Fibroblast of the conjunctiva (primary cell): ENCODE data around the gene NFIX.

Experiments
- DNase-seq: peaks from one replicate; pipeline ENCODE4 v3.0.0-alpha.2; 2010; ENCODE audit warnings: low read depth

The NFIX gene

DNA sequence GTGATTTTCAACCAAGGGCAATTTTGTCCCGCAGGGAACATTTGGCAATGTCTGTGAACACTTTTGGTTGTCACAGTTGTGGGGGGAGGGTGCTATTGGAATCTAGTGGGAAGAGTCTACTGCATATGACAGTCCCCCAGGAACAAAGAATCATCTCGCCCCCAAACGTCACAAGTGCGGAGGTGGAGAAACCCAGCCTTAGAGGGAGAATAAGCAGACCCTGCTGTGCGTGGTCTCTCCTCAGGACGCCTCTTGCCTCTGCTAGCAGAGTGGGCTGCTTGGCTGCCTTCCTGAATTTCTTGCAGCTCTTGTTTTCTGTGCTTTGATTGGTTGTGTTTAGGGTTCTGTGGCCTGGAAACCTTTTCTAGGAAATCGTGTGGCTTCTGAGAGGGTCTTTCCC is 42.5 kb downstream of the NFIX start:
- no peak for DNase-seq

DNA sequence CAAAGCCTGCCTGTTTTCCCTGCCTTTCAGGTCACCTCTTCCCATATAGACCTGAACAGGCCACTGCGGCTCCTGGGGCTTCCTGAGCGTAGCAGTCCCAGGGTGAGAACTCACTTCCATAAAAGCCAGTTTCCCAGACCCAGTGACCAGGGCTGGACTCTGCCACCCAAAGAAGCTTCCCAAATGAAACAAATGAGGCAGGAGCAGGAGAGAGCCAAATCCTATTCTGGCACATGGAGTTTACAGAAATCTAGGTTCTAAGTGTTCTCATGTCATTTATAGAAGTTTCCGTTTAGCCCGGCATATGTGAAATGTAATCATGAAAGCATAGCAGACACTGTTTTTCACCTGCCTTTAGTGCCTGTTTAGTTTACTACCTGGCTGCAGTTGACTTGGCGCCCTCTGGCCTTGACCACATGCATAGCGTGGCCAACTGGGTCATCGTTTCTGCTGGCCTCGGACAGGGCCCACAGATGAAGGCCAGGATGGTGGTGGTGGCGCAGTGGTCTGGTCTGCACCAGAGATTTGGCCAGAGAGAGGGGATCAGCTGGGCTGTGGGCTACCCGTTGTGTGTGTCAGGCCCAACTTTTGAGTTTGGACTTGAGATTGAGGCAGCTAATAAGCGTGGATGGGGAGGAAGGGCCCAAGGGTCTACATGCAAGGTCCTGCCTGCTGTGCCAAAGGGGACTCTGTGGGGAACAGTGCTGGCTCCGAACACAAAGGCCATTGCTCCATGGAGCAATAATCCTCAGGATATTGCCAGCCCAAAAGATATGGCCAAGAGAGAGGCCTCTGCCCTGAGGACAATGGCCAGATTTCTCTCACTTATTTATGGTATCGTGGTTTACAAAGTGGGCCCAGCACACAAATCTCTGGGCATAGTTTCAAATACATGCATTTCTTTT is 43.3 kb downstream of the NFIX start:
- no peak for DNase-seq

DNA sequence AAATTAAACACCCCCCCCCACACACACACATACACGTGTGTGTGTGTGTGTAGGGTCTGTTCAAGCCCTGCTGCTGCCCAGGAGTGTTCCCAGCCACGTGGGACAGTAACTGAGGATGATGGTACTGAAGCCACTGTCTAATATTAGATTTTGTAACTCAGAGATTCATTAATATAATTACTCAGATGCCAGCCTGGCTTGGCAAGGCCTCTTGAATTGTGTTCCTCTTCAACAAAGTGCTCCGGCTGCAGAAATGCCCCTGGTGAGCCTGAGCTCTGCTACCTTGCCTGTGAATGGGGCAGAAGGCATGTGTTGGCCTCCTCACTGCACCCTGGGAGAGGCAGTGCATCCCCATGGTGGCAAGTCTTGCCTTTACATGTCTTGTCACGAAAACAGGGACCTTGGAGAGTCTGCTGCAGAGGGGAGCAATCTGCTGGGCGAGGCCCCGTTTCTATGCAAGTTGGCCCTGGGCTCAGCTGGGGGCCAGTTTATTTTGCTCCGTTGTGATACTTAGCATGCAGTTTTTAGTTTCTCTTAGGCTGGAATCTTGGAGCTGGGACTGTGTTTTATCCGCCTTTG is 44.0 kb downstream of the NFIX start:
- DNase-seq = no peak

- no peak for DNase-seq
Measured at GRCh38 chr19:13040232-13040947, 45.1 kb downstream of the NFIX start.

DNA sequence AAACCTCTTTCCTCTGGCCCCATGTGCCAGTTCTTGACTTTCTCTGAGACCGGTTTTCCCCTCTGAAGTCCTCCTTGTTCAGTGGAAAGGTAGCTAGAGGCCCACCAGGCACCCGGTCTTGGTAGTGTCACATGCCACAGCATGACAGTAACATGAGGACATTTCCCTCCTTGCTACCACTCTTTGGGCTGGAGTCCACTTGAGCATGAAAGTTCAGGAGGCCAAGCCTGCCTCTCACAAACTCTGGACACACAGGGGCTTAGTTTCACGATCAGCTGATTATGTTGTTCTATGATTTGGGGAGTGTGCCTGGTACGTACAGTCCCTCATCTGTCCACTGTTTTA is 45.6 kb downstream of the NFIX start:
- no peak for DNase-seq

DNA sequence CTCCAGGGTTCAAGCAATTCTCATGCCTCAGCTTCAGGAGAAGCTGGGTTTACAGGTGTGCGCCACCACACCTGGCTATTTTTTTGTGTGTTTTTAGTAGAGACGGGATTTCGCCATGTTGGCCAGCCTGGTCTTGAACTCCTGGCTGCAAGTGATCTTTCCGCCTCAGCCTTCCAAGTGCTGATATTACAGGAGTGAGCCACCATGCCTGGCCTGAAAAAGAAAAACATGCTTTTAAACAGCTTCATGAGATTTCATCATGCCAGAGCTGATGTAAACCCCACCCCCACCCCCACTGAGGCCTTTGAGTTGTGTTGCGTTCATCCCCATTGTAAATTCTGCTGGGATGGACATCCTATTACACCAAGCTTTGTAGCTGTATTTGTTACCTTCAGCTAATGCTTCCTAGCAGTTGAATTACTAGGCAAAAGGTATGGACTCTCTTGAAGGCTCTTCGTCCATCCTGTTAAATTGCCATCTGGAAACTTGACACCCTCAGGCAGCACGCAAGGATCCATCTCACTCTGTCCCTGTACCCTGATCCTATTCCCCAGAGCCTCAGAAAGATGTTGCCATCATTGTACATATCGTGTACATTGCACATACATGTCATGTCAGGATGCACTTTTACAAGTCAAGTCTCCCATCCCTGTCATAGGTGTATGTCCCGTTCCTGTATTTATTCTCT is 47.3 kb downstream of the NFIX start:
- peak; percentile 76 for DNase-seq

DNA sequence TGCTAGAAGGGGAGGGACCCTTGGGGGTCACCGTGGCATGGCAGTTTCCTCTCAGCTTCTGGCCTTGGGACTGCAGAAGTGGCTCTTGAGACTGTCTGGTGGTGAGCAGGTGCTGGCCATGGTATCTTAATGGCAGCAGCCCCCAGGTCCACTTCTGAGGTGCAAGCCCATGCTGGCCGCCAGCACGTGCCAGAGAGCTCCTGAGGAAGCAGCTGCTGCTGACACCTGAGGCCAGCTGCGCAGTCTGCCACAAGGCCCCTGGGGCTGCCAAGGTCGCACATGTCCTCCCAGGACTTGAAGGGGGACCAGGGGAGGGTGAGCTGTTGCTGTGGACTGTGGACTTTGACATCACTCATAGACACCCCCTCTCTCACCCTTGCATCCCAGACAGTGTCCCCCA is 48.0 kb downstream of the NFIX start:
- DNase-seq = no peak

DNA sequence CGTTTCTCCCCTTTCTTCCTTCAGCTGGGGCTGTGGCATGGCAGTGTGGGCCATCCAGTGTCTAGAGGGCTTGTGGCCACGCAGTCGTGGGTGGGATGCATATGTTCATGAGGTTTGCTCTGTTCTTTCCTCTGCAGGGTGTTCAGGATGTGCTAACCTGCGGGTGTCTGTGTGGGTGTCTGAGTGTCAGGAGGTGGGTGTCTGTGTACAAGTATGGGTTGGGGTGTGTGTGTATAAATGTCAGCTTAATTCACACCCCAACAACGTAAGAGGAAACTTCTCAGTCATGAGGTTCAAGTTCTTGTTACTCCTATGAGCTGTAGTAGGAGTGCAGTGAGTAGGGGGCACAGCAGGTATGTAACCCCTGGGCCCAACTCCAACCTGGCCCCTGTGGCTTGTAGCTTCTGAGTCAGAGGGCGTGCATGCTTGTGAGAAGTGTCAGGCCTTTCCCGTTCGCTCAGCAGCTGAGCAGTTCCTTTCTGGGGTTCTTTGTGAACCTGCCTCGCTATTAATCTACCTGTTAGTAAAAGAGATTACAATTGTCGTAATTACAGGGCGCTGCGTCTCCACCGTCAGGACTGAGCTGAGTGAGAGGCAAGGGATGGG is 49.1 kb downstream of the NFIX start:
- DNase-seq = no peak

DNA sequence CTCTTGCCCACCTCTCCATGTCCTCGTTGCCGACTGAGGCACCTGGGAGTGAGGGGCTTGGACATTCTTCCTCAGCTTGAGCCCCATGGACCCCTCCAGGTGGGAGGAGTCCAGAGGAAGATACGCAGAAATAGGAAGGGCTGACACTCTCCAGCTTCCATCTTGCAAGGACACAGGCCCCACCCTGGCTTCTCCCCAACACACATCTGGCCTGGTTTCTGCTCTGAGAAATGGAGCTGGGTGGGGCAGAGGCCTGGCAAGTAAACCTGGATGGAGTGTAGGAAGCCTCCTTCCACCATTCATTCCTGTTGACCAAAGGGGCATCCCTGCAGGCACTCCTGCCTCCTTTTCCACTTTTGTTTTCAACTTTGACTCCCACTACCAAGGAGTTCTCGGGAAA is 50.5 kb downstream of the NFIX start:
- no peak for DNase-seq

DNA sequence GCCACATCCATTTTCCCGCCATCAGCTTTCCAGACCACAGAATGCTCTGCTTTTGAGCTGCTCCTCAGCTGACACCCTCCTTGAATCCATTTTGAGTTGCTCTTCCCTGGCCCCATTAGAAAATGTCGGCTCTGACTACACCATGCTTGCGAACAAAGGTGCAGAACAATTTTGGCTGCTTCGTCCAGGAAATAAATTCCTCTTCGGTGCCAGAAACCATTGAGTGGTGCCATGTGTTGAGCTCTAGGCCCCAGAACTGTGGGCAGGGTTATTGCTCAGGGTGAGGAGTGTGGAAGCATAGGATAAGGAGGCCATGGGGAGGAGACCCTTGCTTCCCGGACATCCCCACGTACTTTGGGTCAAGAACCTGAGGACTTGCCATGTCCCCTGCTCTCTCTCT is 52.1 kb downstream of the NFIX start:
- DNase-seq = no peak

DNA sequence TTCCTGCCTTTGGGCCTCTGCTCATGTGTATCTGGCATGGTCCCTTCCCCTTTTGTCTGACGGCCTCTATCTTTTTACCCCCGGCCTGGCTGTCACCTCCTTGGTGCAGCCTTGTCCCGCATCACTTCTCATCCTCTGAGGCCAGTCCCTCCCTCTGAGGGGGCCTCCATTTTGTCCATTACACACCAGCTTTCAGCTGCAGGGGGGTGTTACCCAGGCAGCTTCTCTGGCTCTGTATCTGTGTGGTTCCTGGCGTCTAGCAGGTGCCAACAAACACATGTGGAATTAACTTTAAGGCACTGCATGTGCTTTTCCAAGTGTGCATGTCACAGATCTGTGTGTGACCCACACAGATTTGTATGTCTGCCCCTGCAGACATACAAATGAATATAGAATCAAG is 55.0 kb downstream of the NFIX start:
- DNase-seq = no peak

DNA sequence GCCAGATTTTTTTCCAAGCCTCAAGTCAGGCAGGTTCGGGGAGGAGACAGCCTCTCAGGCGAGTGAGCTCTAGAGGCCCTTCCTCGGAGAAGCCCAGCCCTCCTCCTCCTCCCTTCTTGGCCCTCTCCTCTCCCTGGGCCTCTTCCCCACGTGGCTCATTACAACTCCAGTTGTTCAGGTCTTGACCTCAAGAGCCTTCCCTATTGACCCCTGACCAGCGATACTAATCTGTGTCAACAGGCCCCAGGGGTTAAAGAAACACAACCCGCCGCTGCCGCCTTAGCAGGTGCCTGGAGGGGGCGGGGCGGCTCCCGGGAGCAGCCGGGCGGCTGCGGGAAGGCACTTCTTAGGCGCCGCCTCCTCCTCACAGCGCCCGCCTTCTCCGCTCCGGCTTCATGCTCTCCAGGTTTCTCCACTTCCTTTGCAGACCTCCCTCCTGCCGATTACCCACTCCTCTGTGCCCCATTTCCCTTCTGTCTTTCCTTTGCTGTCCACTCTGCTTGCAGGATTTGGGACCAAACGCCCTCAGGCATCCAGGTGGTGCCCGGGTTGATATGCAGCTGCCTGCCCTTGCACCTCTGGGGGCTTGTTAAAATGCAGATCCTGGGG is 56.4 kb downstream of the NFIX start:
- DNase-seq = no peak

GRCh38 chr19:13052447-13053175 is 57.3 kb downstream of the NFIX start:
- no peak for DNase-seq

- DNase-seq = no peak
Measured at GRCh38 chr19:13053238-13053637, 58.0 kb downstream of the NFIX start.

DNA sequence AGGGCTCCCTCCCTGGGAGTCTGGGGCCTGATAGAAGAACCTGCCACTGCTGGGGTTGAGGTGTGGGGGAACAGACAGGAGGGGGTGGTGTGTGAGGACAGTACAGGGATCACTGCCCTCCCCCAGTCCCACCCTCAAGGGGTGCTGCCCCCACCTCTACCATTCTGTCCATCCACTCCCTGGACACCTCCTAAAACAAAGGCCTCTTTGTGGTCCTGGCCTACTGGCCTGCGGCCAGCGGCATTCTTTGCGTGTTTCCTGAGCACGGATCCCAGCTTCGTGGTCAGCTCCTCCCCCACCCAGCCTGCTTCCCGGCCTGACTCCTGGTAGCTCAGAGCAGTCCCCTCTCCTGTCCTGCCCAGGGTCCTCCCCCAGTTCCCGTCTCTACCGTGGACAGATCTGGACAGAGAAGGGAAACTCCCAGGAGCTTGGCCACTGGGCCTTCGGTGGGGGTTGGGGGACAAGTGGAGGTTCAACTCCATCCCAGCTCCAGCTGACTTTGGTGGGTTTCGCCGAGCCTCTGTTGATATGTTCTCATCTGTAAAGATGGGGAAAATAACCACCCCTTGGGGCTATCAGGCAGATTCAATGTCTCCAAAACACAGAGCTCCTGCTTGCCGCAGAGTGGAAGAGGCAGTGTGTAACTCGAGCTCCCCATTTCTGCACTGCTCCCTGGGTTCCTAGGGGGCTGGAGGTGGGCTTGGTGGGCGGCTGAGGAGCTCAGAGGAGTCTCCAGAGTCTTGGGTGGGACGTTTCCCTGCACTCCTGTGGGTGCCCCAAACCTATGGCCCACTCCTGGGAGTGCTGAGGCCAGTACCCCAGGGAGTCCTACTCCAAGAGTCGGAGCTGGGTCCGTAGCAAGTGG is 58.7 kb downstream of the NFIX start:
- DNase-seq = peak; percentile 54

- no peak for DNase-seq
Measured at GRCh38 chr19:13054626-13055212, 59.4 kb downstream of the NFIX start.

- DNase-seq = peak; percentile 93
Measured at GRCh38 chr19:13055213-13056051, 60.2 kb downstream of the NFIX start.

DNA sequence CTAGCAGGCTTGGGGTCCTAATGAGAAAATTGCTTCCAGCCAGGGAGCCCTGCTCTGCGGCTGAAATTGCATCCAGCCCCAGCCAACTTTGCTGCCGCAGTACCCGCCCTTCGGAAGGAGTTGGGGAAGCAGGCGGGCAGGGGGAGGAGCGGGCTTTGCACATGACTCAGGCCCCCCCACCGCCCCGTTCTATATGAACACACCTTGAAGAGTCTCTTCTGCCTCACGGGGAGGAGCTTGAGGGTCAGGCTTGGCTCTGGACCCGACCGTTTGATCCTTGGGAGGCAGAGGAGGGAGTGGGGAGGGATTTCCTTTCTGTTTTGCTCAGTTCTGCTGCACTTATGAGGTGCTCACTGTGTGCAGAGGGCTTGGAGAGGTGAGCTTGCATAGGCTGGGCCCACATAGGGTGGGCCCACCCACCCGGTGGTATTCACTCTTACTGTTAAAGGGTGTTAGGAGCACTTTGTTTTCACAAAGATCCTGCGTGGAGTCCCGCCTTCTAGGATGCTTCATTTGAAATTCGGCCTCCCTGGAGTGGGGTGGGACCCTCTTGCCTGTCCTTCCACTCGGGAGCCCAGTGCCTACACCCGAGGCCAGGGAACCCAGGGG is 60.9 kb downstream of the NFIX start:
- DNase-seq = peak; percentile 61
